HG02885 (cell line): ENCODE data around the gene ZNF385B.

Source experiments
- ATAC-seq: cut with Tn5 transposase; IDR thresholded peaks from one replicate; pipeline ENCODE4 v1.9.1; 2021; ENCODE audit warnings: mild to moderate bottlenecking; ENCODE audit not compliant: unreplicated experiment, poor library complexity

ZNF385B gene

DNA sequence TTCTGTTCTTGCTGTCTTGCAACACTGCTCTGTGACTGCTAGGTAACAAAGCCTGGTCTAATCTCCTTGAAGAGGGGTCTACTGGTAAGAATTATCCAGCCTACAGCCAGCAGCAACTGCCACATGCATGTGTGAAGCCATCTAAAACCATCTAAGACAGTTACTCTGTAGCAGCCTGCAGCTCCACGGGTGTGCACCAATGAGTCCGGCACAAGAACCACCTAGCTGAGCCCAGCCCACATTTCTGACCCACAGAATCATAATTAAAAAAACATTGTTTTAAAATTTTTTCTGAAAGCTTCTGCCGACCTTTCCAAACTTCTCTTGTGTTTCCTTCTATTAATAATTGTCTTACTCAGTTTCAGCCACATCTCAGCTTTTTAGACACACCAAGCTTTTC, 102.8 kb downstream of the ZNF385B start:
- no peak for ATAC-seq

DNA sequence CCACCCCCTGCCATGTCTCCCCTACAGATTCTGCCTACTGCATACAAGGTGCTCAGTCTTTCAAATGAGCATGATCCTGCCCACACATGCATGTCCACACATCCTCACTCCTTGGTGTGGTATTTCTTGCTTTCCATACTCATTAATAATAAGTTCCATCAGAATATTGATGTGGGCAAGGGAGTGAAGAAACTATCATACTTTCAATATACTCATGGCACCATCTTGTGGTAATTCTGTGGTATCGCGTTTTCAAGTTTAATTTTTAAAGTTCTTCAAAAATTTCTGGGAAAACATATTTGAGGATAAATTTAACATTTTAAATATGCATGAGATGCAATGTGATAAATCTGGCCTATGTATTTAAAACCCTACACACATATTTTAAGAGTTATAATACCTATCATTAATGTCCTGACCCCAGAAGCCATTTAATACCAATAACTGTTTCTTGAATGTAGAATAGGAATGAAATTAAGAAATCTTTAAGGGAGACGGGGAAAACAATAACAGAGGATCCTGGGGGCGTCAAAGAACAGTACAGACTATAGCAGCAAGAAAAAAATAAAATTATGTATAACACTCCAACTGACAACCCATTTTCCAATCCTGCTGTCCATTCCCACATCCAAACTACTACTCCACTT, 110.1 kb downstream of the ZNF385B start:
- peak; percentile 59 for ATAC-seq

- ATAC-seq, result no peak
These were observed 112.2 kb downstream of the ZNF385B start for GRCh38 chr2:179749210-179749609.

GRCh38 chr2:179746981-179747380, 114.4 kb downstream of the ZNF385B start:
- no peak for ATAC-seq

GRCh38 chr2:179745635-179746256, 115.7 kb downstream of the ZNF385B start:
- ATAC-seq, result no peak

DNA sequence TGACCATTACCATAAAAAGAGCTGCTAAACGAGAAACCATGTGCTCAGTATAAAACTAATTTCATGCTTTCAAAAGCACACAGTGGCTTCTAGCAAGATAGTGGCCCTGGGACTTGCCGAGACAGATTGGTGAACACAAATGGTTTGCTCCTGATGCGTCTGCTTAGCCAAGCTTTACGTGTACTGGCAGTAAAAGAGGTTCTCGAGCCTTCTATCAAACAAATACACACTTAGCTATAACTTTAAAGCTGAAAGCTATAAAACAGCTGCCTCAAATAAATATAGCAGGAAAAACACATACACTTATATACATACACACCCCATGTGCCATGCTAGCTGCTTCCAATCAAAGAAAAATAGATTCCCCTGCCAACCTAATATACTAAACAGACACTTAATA, 117.0 kb downstream of the ZNF385B start:
- no peak for ATAC-seq

DNA sequence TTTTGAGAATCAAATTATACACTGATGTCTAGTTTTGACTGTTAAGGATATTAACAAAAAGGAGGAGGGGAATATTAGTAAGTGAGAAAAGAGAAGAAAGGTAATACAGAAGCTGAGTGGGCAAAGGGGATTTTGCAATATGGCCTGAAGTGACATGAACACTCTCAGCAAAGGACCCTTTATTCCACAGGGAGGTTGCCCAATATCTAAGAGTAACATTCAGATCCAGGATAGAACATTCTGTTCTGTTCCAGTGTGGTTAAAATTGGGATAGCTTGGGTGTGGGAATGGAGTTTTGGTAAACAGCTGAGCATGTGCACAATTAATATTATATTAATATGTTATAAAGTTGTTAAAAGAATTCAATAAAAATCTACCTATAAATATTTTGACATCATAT, 120.1 kb downstream of the ZNF385B start:
- ATAC-seq, result no peak

GRCh38 chr2:179729966-179730365, 131.4 kb downstream of the ZNF385B start:
- no peak for ATAC-seq

DNA sequence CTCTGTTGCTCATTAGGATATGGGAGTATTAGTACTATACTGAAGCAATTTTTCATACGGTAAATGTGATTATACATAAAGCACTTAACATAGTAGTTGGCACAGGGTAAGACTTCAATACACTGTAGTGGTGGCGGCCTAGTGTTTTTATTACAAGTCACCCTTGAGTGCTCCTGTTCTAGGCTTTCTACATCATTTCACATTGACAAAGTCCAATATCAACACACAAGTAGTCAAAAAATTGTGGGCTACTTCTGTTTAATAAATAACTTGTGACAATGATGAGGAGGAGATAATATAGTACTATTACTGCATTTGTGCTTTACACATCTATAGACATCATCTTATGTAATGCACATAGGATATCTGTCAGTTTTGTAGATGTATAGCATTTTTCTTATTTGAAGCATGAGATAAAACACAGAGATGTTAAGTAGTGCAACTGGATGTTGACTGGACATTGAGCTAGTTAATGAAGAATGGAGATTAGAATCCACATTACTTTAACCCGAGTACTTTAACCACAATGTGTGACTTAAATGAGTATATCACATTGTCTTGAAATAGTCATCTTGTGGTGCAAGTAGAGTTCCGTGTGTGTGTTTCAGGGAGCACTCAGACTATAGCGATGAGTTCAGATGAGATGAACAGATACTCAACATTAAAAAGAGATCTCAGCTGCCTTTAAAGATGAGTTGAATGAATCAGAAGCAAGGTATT, 134.8 kb downstream of the ZNF385B start:
- no peak for ATAC-seq

- ATAC-seq, result no peak
These were observed 137.0 kb downstream of the ZNF385B start for GRCh38 chr2:179724403-179724802.

DNA sequence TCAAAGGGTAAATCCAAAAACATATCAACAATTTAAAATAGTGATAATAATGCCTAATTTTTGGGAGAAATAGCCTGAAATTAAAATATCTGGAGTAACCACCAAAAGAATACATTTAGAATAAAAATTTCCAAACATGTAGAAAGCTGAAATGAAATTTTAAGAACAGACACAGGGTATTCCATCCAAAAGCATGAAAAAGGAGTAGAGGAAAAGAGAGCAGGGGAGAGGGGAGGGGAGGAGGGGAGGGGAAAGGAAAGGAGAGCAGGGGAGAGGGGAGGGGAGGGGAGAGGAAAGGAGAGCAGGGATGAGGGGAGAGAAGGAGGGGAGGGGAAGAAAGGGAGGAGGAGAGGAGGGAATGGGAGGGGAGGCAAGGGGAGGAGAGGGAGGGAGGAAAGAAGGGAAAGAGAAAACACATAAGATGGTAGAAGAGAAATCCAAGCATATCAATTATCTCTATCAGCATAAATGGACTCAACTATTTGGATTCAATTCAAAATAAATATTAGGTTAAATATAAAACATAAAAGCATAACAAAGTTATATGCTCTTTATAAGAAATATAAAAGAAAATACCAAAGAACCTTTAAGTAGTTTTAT, 141.1 kb downstream of the ZNF385B start:
- ATAC-seq, result no peak

GRCh38 chr2:179715871-179716270, 145.5 kb downstream of the ZNF385B start:
- ATAC-seq, result no peak

- no peak for ATAC-seq
These were observed 146.2 kb downstream of the ZNF385B start for GRCh38 chr2:179715196-179715595.

DNA sequence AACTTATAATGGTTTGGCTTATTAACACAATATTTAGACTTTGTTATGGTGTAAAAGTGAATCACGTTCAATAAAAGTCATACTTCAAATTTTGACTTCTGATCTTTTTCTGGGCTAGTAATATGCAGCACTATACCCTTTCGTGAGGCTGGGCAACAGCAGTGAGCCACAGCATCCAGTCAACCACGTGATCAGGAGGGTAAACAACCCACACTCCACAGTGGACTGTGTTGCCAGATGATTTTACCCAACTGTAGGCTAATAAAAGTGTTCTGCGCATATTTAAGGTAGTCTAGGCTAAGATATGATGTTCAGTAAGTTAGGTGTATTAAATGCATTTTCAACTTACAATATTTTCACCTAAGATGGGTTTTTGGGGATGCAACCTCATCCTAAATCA, 148.6 kb downstream of the ZNF385B start:
- no peak for ATAC-seq

GRCh38 chr2:179711375-179711774, 150.0 kb downstream of the ZNF385B start:
- ATAC-seq, result no peak

DNA sequence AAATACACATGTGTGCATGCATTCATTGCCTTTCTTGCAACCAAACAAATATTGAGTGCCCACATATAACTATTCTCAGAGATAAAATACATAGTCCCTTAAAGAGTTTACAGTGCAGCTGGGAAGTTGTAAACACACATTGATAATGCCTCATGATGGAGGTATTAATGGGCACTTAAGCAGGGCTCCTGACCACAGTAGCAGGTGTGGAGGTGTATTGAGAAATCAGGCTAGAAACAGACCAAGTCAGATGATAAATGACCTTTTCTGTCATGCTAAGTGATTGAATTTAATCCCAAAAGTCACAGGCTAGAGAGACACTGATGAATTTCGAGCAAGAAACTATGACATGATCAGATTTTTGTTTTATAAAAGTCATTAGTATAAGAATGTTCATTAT, 157.7 kb downstream of the ZNF385B start:
- no peak for ATAC-seq

DNA sequence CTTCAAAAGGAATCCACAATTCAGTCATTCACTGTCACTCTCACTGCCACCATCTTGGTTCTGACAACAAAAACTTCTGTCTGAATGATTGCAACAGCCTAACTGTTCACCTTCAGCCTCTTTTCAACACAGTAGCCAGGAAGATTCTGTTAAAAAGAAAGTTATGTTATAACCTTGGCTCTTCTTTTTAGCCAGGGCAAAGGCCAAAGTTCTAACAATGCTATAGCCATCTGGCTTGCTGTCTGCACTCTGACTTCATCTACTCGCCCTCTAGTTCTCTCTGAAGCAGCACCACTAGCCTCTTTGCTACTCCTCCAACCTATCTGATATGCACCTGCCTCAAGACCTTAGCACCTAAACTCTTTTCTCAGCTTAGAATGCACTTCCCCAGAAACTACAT, 158.5 kb downstream of the ZNF385B start:
- no peak for ATAC-seq

- no peak for ATAC-seq
These were observed 159.8 kb downstream of the ZNF385B start for GRCh38 chr2:179701524-179702110.

- no peak for ATAC-seq
These were observed 165.9 kb downstream of the ZNF385B start for GRCh38 chr2:179695486-179695885.

- no peak for ATAC-seq
These were observed 166.4 kb downstream of the ZNF385B start for GRCh38 chr2:179694963-179695362.

DNA sequence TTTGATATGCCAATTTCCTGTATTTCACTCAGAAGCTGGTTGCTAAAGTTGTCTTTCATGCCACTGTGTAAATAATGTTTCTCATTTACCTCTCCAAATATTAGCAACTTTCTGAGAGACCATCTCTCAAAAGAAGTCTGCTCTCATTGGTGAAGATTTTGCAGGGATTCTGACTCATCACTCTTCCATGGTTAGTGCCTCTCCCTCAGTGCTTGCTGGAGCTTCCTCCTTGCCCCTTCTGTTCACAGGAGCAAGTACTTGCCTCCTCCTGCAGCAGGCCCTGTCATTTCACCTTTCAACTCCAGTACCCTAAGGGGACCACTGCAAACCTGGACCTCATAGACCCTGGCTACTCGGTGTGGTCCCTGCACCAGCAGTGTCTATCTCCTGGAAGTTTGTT, 168.8 kb downstream of the ZNF385B start:
- no peak for ATAC-seq
